HG03139 (cell line): ENCODE results near the gene CATSPERD.

Source experiments
- ATAC-seq: cut with Tn5 transposase; IDR thresholded peaks from one replicate; pipeline ENCODE4 v1.9.1; 2021; ENCODE audit not compliant: unreplicated experiment

Gene CATSPERD

GRCh38 chr19:5823579-5824281, 103.3 kb downstream of the CATSPERD start:
- ATAC-seq: no peak

GRCh38 chr19:5824751-5825150, 104.3 kb downstream of the CATSPERD start:
- no peak for ATAC-seq

- no peak for ATAC-seq
Measured at GRCh38 chr19:5825178-5825577, 104.7 kb downstream of the CATSPERD start.

- ATAC-seq: no peak
Measured at GRCh38 chr19:5826531-5827341, 106.3 kb downstream of the CATSPERD start.

GRCh38 chr19:5827342-5827890, 107.0 kb downstream of the CATSPERD start:
- no peak for ATAC-seq

GRCh38 chr19:5827891-5828660, 107.6 kb downstream of the CATSPERD start:
- ATAC-seq: peak; percentile 65
